ENCODE results near the gene GINS1. TPM values are rescaled to one million over a fixed set of nuclear protein-coding genes. Genes with fewer than 3 reads are reported as not detected.

Gene GINS1
- total and polyA plus RNA-seq, 3 donors from 2014 or later: 14.2 to 23.7 (median 19.9) TPM

- 91 to 94% methylated on average over 22 of the region's 22 CpGs for WGBS, 2 donors
- no peak for DNase-seq
- H3K4me1 ChIP-seq: no peaks in the 10 kb centered on the region
- H3K36me3 ChIP-seq (ENCODE audit: low read depth, missing control alignments): no peaks in the 10 kb centered on the region
- TF ChIP-seq, protein P1, sequence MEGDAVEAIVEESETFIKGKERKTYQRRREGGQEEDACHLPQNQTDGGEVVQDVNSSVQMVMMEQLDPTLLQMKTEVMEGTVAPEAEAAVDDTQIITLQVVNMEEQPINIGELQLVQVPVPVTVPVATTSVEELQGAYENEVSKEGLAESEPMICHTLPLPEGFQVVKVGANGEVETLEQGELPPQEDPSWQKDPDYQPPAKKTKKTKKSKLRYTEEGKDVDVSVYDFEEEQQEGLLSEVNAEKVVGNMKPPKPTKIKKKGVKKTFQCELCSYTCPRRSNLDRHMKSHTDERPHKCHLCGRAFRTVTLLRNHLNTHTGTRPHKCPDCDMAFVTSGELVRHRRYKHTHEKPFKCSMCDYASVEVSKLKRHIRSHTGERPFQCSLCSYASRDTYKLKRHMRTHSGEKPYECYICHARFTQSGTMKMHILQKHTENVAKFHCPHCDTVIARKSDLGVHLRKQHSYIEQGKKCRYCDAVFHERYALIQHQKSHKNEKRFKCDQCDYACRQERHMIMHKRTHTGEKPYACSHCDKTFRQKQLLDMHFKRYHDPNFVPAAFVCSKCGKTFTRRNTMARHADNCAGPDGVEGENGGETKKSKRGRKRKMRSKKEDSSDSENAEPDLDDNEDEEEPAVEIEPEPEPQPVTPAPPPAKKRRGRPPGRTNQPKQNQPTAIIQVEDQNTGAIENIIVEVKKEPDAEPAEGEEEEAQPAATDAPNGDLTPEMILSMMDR (IDR thresholded peaks at IDR 0.05): no peak
- TF ChIP-seq POLR2A (IDR thresholded peaks at IDR 0.05): no peak
- H3K4me3 ChIP-seq: no peak overlapping the region
- H3K9me3 ChIP-seq: no peaks in the 10 kb centered on the region
- no peaks in the 10 kb centered on the region for H3K27me3 ChIP-seq
- intact Hi-C loops (cut with DNase I; ENCODE audit: low total_unique reads): no loop called here
- no peak overlapping the region for H3K27ac ChIP-seq
Measured at GRCh38 chr20:25457886-25458680, 50.6 kb downstream of the GINS1 start.

- Histone ChIP-seq H3K27ac (no peak overlapping the region), H3K27me3 (no peaks in the 10 kb centered on the region), H3K4me3 (no peak overlapping the region), H3K4me1 (no peaks in the 10 kb centered on the region), H3K36me3 (ENCODE audit: low read depth, missing control alignments) (no peaks in the 10 kb centered on the region), H3K9me3 (no peaks in the 10 kb centered on the region)
- intact Hi-C loops (cut with DNase I; ENCODE audit: low total_unique reads): no loop called here
- WGBS, 2 donors: 74 to 90% methylated on average over 11 to 20 of the region's 20 CpGs
- no peak for DNase-seq
- no peak for TF ChIP-seq POLR2A (IDR thresholded peaks at IDR 0.05)
- TF ChIP-seq, protein P1 (IDR thresholded peaks at IDR 0.05): no peak
Measured at GRCh38 chr20:25459111-25459830, 51.8 kb downstream of the GINS1 start.

DNA sequence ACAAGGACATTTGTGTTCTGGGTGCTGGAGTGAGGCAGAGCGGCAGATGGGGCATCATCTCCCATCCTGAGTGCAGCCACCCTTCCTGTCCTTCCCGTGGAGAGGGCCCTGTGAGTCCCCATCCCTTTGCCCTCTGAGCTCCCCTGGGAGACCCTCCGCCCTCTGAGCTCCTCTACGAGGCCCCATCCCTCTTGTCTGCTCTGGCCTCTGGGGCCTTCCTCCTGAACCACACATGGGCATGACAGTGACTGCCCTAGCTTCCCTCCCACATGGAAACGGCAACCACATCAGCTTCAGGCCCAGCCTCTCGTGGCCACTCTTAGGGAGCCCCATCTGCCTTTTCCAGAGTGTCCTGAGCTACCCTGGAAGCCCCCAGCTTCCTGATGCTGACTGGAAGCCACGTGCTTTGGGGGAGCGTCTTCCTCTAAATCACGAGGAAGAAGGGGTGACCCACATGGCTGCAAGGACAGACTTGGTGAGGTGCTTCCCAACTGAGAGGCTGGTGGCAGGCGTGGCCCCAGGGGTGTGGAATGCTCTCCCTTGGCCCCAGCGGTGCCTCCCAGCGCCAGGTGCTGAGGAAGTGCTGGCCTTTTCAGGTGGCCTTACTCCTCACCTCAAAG, 52.6 kb downstream of the GINS1 start:
- Histone ChIP-seq H3K27me3 (no peaks in the 10 kb centered on the region), H3K4me3 (no peak overlapping the region), H3K9me3 (no peaks in the 10 kb centered on the region), H3K4me1 (no peaks in the 10 kb centered on the region), H3K27ac (no peak overlapping the region), H3K36me3 (ENCODE audit: low read depth, missing control alignments) (no peaks in the 10 kb centered on the region)
- TF ChIP-seq, protein P1 (IDR thresholded peaks at IDR 0.05): no peak
- TF ChIP-seq POLR2A (IDR thresholded peaks at IDR 0.05): no peak
- DNase-seq: no peak
- intact Hi-C loops (cut with DNase I; ENCODE audit: low total_unique reads): no loop called here
- 72 to 85% methylated on average over 10 to 12 of the region's 12 CpGs for WGBS, 2 donors

GRCh38 chr20:25460566-25461280, 53.2 kb downstream of the GINS1 start:
- 90 to 93% methylated on average over 13 to 19 of the region's 19 CpGs for WGBS, 2 donors
- intact Hi-C loops (cut with DNase I; ENCODE audit: low total_unique reads): no loop called here
- Histone ChIP-seq H3K4me3 (no peak overlapping the region), H3K27me3 (no peaks in the 10 kb centered on the region), H3K4me1 (no peaks in the 10 kb centered on the region), H3K27ac (no peak overlapping the region), H3K36me3 (ENCODE audit: low read depth, missing control alignments) (no peaks in the 10 kb centered on the region), H3K9me3 (no peaks in the 10 kb centered on the region)
- DNase-seq: no peak
- TF ChIP-seq, protein P1 (IDR thresholded peaks at IDR 0.05): no peak
- TF ChIP-seq POLR2A (IDR thresholded peaks at IDR 0.05): no peak
